ENCODE data around the gene NTNG2. TPM values are rescaled to one million over a fixed set of nuclear protein-coding genes. Genes with fewer than 3 reads are reported as not detected.

NTNG2 gene
- total RNA-seq, 1 donor from 2014 or later = 43.7 TPM

DNA sequence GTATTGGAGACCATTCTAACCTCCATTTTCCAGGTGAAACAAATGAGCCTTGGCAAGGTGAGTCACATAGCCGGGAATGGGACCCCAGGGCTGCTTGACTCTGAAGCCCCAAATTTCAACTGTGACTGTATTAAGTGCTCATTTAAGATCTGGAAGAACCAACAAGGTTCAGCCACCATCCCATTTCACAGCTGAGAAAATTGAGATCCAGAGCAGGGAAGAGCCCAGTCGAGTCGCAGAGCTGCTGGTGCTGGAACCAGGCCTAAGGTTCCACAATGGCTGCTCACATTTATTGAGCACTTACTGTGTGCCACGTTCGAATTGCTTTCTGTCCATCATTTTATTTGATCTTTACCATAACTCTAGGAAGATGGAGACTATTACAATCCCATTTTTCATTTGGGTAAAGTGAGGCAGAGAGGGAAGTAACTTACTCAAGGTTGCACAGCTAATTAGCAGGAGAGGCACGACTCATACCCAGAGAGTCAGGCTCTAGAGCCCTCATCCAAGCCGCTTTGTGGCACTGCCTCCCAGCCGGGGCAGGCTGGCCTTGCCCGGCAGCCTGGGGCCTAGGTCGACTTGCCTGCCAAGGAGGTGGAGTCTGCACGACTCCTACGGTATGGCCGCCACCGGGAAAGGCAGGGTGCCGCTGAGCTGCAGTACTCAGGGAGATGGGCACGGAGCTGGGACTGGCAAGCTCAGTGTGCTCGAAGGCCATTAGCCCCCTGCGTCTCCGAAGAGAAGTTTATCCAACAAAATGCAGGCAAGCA, 4.3 kb upstream of the NTNG2 start:
- TF ChIP-seq, protein P1, sequence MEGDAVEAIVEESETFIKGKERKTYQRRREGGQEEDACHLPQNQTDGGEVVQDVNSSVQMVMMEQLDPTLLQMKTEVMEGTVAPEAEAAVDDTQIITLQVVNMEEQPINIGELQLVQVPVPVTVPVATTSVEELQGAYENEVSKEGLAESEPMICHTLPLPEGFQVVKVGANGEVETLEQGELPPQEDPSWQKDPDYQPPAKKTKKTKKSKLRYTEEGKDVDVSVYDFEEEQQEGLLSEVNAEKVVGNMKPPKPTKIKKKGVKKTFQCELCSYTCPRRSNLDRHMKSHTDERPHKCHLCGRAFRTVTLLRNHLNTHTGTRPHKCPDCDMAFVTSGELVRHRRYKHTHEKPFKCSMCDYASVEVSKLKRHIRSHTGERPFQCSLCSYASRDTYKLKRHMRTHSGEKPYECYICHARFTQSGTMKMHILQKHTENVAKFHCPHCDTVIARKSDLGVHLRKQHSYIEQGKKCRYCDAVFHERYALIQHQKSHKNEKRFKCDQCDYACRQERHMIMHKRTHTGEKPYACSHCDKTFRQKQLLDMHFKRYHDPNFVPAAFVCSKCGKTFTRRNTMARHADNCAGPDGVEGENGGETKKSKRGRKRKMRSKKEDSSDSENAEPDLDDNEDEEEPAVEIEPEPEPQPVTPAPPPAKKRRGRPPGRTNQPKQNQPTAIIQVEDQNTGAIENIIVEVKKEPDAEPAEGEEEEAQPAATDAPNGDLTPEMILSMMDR (IDR thresholded peaks at IDR 0.05; ENCODE audit: partially characterized antibody, unreplicated experiment) = no peak
- Mint-ChIP-seq H3K36me3 (ENCODE audit: unreplicated experiment) (peaks cover 4% of the 10 kb centered on the region), H3K27ac (ENCODE audit: unreplicated experiment) (no peak overlapping the region), H3K27me3 (ENCODE audit: unreplicated experiment) (peaks cover 6% of the 10 kb centered on the region), H3K4me3 (ENCODE audit: unreplicated experiment) (no peak overlapping the region), H3K4me1 (ENCODE audit: low read depth, unreplicated experiment) (peaks cover 40% of the 10 kb centered on the region), H3K9me3 (ENCODE audit: unreplicated experiment) (peaks cover 12% of the 10 kb centered on the region)
- no peak for DNase-seq

DNA sequence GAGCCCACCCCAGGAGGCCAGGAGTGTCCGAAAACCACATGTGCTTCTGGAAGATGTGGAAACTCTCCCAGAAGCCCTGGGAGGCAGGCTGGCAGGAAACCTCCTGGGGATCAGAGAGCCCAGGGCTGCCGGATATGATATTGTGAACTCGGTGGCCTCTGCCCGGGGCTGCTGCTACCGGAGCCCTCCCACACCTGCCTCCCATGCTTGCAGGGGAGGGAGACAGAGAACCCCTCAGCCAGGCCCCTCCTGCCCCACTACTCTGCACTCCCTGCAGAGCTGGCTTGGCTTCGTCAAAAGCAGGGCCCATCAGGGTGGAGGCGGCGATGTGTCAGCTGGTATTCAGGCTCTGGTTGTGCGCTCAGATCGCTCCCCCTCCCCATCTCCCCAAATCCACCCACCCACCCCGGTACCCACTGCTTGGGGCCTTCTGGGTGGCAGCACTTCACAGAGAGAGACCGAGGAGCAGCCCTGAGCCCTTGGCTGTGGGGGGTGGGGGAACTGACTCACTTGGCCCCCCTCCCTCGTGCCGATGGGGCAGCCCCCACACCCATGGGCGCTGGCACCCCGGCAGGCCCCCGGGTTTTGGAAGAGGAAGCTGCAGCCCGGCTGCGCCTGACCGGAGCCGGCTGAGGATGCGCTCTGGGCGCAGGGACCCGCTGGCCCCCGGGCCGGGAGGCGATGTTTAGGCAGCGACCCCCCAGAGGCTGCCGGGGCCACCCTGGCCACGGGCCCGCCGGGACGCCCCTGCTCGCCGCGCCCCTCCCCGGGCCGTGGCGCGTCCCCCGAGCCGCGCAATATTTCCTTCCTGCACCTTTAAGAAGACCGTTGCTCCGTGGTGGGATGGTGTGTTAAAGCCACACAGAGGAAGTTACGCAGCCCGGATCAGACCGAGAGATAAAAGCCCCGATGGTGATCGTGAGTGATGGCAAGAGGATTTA, 786 bp upstream of the NTNG2 start:
- Mint-ChIP-seq H3K36me3 (ENCODE audit: unreplicated experiment) (peaks cover 4% of the 10 kb centered on the region), H3K9me3 (ENCODE audit: unreplicated experiment) (peaks cover 9% of the 10 kb centered on the region)
- peak; percentile 50 for DNase-seq

DNA sequence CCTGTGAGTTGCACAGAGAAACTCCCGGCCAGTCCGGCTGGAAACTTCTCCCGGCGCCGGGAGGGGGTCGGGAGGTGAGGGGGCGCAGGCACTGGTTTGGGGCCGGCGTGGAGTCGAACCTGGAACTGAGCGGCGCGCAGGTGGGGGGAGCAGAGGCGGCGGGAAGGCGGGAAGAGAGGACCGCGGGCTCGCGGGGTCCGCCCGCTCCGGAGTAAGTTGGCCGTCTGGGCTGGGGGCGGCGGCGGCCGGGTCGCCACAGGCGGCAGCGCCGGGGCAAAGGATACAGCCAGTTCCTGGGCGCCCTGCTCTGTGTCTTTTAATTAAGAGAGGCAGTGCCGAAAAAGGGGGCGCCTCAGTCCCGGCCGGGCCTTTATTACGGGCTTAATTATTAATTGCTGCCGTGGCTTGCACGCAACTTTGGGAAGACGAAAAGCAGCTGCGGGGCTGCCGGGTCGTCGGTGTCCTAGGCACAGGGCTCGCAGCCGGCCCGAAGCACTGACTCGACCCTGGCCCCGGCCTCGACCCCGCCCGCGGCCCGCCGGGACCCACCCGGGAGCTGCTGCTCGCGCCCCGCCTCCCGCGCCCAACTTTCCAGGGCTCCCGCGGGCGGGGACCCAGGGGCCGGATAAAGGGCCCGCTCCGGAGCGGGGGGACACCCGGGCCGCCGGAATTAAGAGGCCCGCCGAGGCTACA, 1.1 kb downstream of the NTNG2 start:
- DNase-seq = no peak
- peaks cover 4% of the 10 kb centered on the region for H3K36me3 Mint-ChIP-seq (ENCODE audit: unreplicated experiment)
- peaks cover 41% of the 10 kb centered on the region for H3K4me1 Mint-ChIP-seq (ENCODE audit: low read depth, unreplicated experiment)
- TF ChIP-seq, protein P1 (IDR thresholded peaks at IDR 0.05; ENCODE audit: partially characterized antibody, unreplicated experiment) = no peak
- H3K27ac Mint-ChIP-seq (ENCODE audit: unreplicated experiment) = no peak overlapping the region
- H3K27me3 Mint-ChIP-seq (ENCODE audit: unreplicated experiment) = peaks cover 11% of the 10 kb centered on the region
- peak overlapping the region; percentile 99 for H3K4me3 Mint-ChIP-seq (ENCODE audit: unreplicated experiment)
- peaks cover 12% of the 10 kb centered on the region for H3K9me3 Mint-ChIP-seq (ENCODE audit: unreplicated experiment)

More for the DNA sequence above, 786 bp upstream of the NTNG2 start:
- peak overlapping the region; percentile 89 for H3K27ac Mint-ChIP-seq (ENCODE audit: unreplicated experiment)
- H3K4me3 Mint-ChIP-seq (ENCODE audit: unreplicated experiment) = peak overlapping the region; percentile 97
- peaks cover 9% of the 10 kb centered on the region for H3K27me3 Mint-ChIP-seq (ENCODE audit: unreplicated experiment)
- peaks cover 33% of the 10 kb centered on the region for H3K4me1 Mint-ChIP-seq (ENCODE audit: low read depth, unreplicated experiment)
- TF ChIP-seq, protein P1 (IDR thresholded peaks at IDR 0.05; ENCODE audit: partially characterized antibody, unreplicated experiment) = no peak

DNA sequence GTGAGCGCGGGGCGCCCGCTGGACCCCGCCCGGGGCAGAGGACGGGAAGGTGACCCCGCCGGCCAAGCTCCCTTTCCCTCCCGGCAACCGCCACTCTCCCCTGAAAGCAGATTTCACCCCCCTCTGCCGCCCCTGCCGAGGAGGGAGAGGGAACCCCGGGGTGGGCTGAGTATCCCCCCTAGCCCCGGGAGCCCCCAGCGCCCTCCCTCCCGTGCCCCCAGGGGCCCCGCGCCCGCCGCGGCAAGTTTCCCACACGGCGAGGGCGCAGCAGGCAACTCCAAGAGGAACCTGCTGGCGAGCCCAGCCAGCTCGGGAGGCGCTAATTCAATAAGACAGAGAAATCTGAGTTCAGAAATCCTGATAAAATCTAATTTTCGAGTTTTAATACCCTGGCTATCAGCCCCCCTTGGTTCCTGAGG, 1.6 kb downstream of the NTNG2 start:
- peak overlapping the region; percentile 90 for H3K4me3 Mint-ChIP-seq (ENCODE audit: unreplicated experiment)
- peaks cover 11% of the 10 kb centered on the region for H3K27me3 Mint-ChIP-seq (ENCODE audit: unreplicated experiment)

More for the DNA sequence above, 1.6 kb downstream of the NTNG2 start:
- peaks cover 12% of the 10 kb centered on the region for H3K9me3 Mint-ChIP-seq (ENCODE audit: unreplicated experiment)
- H3K27ac Mint-ChIP-seq (ENCODE audit: unreplicated experiment) = no peak overlapping the region
- peak; percentile 41 for DNase-seq
- H3K36me3 Mint-ChIP-seq (ENCODE audit: unreplicated experiment) = peaks cover 4% of the 10 kb centered on the region
- TF ChIP-seq, protein P1 (IDR thresholded peaks at IDR 0.05; ENCODE audit: partially characterized antibody, unreplicated experiment) = no peak
- H3K4me1 Mint-ChIP-seq (ENCODE audit: low read depth, unreplicated experiment) = peaks cover 39% of the 10 kb centered on the region

Data from glutamatergic neuron (in vitro differentiated cells).